Activated CD8-positive, alpha-beta memory T cell treated with anti-CD3 and anti-CD28 coated beads for 48 hours (primary cell): ENCODE measurements around the gene CDKL2.

Experiments used
- DNase-seq, 3 experiments: peaks; one replicate each; pipeline ENCODE4 v3.0.0-alpha.2; 2020; ENCODE audit warnings: low read depth in 2 of 3, low spot score in 2 of 3

Gene CDKL2

GRCh38 chr4:75643651-75644050 is 13.3 kb upstream of the CDKL2 start:
- DNase-seq = no peak

GRCh38 chr4:75639124-75639695 is 8.9 kb upstream of the CDKL2 start:
- no peak for DNase-seq

- no peak for DNase-seq
These were observed 7.5 kb upstream of the CDKL2 start for GRCh38 chr4:75637827-75638226.

GRCh38 chr4:75637176-75637575 is 6.8 kb upstream of the CDKL2 start:
- no peak for DNase-seq

GRCh38 chr4:75634951-75635350 is 4.6 kb upstream of the CDKL2 start:
- DNase-seq = no peak

- DNase-seq = no peak
These were observed 4.0 kb upstream of the CDKL2 start for GRCh38 chr4:75634281-75634680.

GRCh38 chr4:75633846-75634245 is 3.5 kb upstream of the CDKL2 start:
- no peak for DNase-seq

GRCh38 chr4:75630937-75631329 is 605 bp upstream of the CDKL2 start:
- DNase-seq = no peak

GRCh38 chr4:75629239-75629638 is 1.1 kb downstream of the CDKL2 start:
- no peak for DNase-seq

- DNase-seq = no peak
These were observed 7.3 kb downstream of the CDKL2 start for GRCh38 chr4:75623026-75623425.

GRCh38 chr4:75621715-75622114 is 8.6 kb downstream of the CDKL2 start:
- no peak for DNase-seq

- no peak for DNase-seq
These were observed 18.0 kb downstream of the CDKL2 start for GRCh38 chr4:75612306-75612705.

GRCh38 chr4:75605928-75606327 is 24.4 kb downstream of the CDKL2 start:
- no peak for DNase-seq

GRCh38 chr4:75599647-75600046 is 30.7 kb downstream of the CDKL2 start:
- DNase-seq = no peak

- no peak for DNase-seq
These were observed 31.9 kb downstream of the CDKL2 start for GRCh38 chr4:75598390-75598789.

GRCh38 chr4:75596061-75596460 is 34.3 kb downstream of the CDKL2 start:
- no peak for DNase-seq

GRCh38 chr4:75593393-75593792 is 36.9 kb downstream of the CDKL2 start:
- no peak for DNase-seq

- DNase-seq = no peak
These were observed 46.3 kb downstream of the CDKL2 start for GRCh38 chr4:75584067-75584466.

GRCh38 chr4:75567725-75568124 is 62.6 kb downstream of the CDKL2 start:
- no peak for DNase-seq

- DNase-seq = no peak
These were observed 63.4 kb downstream of the CDKL2 start for GRCh38 chr4:75566911-75567310.

GRCh38 chr4:75565481-75565880 is 64.8 kb downstream of the CDKL2 start:
- DNase-seq = no peak

GRCh38 chr4:75564023-75564422 is 66.3 kb downstream of the CDKL2 start:
- no peak for DNase-seq

GRCh38 chr4:75561789-75562188 is 68.5 kb downstream of the CDKL2 start:
- DNase-seq = no peak

GRCh38 chr4:75557696-75558095 is 72.6 kb downstream of the CDKL2 start:
- no peak for DNase-seq
